ENCODE measurements around the gene YES1.
"Not testable (repeated sequence)": the region's sequence is repeated elsewhere in the genome, so short reads cannot be mapped to it uniquely, and the experiment has no call there.

YES1 gene

DNA sequence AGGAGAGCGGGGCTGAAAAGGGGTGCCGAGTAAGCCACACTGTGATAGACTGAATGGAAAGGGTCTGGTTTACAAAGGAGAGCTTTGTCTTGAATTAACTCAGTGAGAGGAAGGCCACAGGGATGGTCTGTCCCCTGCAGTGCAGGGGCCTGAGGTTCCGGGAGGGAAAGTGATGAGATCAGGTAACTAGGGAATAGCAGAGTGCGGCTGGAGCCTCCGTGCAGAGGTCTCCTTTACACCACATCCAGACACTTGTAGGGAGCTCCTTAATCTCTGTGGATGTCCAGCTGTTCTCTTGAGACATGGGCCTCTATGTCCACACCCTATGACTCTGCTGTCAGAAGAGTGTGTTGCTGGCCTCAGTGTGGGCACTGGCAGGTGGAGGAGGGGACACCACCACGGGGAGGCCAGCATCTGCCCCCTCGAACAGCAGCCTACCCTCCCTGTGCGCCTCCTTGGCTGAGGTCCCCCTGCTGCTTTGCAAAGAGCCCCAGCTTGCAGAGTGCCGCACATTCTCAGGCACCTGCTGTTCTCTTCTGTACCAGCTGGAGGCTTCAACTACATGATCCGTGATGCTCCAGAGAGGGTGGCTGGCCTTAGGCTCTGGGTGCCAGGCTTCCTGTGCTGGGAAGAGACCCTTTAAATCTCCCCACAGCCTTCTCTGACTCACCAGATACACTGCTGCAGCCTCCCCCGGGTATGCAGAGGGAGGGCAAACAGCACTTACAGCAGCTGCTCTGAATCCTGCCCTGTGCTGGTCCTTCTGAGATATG, 125.5 kb downstream of the YES1 start:
- Histone ChIP-seq H3K9ac (no peak overlapping the region), H3K36me3 (ENCODE audit: insufficient read depth) (no peaks in the 10 kb centered on the region), H2AFZ (ENCODE audit: low read depth) (no peak overlapping the region), H3K4me1 (ENCODE audit: low read depth, poor library complexity, severe bottlenecking) (peaks cover 7% of the 10 kb centered on the region), H3K27me3 (ENCODE audit: insufficient read depth, low read depth) (no peaks in the 10 kb centered on the region), H3K79me2 (ENCODE audit: insufficient read depth, low read depth) (no peaks in the 10 kb centered on the region), H3K27ac (no peak overlapping the region), H3K4me3 (IDR thresholded peaks at IDR 0.05; ENCODE audit: insufficient read depth, low read depth, low read length) (no peak overlapping the region), H3K4me2 (no peak overlapping the region), H4K20me1 (ENCODE audit: insufficient read depth) (no peaks in the 10 kb centered on the region)
- TF ChIP-seq, protein P1, sequence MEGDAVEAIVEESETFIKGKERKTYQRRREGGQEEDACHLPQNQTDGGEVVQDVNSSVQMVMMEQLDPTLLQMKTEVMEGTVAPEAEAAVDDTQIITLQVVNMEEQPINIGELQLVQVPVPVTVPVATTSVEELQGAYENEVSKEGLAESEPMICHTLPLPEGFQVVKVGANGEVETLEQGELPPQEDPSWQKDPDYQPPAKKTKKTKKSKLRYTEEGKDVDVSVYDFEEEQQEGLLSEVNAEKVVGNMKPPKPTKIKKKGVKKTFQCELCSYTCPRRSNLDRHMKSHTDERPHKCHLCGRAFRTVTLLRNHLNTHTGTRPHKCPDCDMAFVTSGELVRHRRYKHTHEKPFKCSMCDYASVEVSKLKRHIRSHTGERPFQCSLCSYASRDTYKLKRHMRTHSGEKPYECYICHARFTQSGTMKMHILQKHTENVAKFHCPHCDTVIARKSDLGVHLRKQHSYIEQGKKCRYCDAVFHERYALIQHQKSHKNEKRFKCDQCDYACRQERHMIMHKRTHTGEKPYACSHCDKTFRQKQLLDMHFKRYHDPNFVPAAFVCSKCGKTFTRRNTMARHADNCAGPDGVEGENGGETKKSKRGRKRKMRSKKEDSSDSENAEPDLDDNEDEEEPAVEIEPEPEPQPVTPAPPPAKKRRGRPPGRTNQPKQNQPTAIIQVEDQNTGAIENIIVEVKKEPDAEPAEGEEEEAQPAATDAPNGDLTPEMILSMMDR (conservative IDR thresholded peaks at IDR 0.05; ENCODE audit: low read depth, low read length), result no peak

DNA sequence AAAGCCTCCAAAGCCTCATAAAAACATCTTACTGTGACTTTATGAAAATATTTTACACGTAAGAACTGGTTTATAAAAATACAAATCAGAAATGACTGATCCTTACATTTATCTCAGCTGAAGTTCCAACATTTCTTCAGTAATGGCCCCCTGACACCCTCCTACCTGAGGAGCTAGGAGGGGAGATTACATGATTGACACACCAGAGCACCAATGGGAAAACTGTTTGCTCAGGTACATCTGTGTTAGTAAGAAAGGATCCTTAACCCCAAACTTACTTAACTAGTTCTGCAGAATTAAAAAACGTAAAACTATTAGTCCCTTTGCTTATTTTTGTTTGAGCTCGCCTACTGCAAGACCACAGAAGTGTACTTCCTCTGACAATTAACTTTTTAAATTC, 126.6 kb downstream of the YES1 start:
- H3K27me3 ChIP-seq (ENCODE audit: insufficient read depth, low read depth), result no peaks in the 10 kb centered on the region
- H4K20me1 ChIP-seq (ENCODE audit: insufficient read depth), result no peaks in the 10 kb centered on the region
- TF ChIP-seq, protein P1 (conservative IDR thresholded peaks at IDR 0.05; ENCODE audit: low read depth, low read length), result no peak
- no peak overlapping the region for H2AFZ ChIP-seq (ENCODE audit: low read depth)
- H3K9ac ChIP-seq, result no peak overlapping the region
- H3K79me2 ChIP-seq (ENCODE audit: insufficient read depth, low read depth), result no peaks in the 10 kb centered on the region
- no peaks in the 10 kb centered on the region for H3K36me3 ChIP-seq (ENCODE audit: insufficient read depth)
- no peak overlapping the region for H3K27ac ChIP-seq
- no peak overlapping the region for H3K4me2 ChIP-seq
- peaks cover 2% of the 10 kb centered on the region for H3K4me1 ChIP-seq (ENCODE audit: low read depth, poor library complexity, severe bottlenecking)
- no peak overlapping the region for H3K4me3 ChIP-seq (IDR thresholded peaks at IDR 0.05; ENCODE audit: insufficient read depth, low read depth, low read length)

DNA sequence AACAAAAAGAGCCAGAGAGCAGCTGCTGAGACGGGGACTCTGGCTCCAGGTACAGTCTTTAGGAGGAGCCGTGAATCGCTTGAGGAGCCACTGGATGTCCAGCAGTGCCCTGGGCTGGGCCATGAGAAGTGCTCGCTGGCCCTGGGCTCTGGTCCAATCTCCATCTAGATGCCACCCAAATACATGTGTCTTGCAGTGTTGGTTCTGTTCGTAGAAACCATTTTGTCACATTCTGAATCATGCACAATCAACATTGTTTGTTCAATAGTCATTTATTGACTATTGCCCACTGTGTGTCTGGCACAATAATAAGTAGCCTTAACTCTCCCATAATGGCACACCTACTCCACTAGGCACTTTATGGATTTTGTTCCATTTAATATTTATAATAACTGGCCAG, 128.5 kb downstream of the YES1 start:
- Histone ChIP-seq H4K20me1 (ENCODE audit: insufficient read depth) (no peaks in the 10 kb centered on the region), H3K79me2 (ENCODE audit: insufficient read depth, low read depth) (no peaks in the 10 kb centered on the region), H3K36me3 (ENCODE audit: insufficient read depth) (no peaks in the 10 kb centered on the region), H2AFZ (ENCODE audit: low read depth) (no peak overlapping the region), H3K27ac (no peak overlapping the region), H3K4me1 (ENCODE audit: low read depth, poor library complexity, severe bottlenecking) (no peaks in the 10 kb centered on the region), H3K27me3 (ENCODE audit: insufficient read depth, low read depth) (no peaks in the 10 kb centered on the region), H3K9ac (no peak overlapping the region), H3K4me2 (no peak overlapping the region), H3K4me3 (IDR thresholded peaks at IDR 0.05; ENCODE audit: insufficient read depth, low read depth, low read length) (no peak overlapping the region)
- TF ChIP-seq, protein P1 (conservative IDR thresholded peaks at IDR 0.05; ENCODE audit: low read depth, low read length), result no peak

DNA sequence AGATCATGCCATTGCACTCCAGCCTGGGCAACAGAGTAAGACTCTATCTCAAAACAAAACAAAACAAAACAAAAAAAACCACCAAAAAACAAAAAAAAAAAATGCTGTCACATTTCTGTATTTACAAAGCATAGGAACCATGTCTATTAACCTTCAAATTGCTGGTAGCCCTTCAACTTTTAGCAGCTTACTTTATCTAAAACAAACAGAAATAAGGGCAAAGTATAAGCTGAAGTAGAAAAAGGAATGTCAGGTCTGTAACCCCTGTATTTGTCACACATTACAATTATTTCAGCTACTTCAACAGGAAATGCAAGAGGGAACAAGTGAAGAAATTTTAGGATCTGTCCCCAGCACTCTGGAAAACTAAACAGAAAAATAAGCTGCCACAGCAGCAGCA, 129.2 kb downstream of the YES1 start:
- no peaks in the 10 kb centered on the region for H3K79me2 ChIP-seq (ENCODE audit: insufficient read depth, low read depth)
- H3K27me3 ChIP-seq (ENCODE audit: insufficient read depth, low read depth), result no peaks in the 10 kb centered on the region
- no peaks in the 10 kb centered on the region for H4K20me1 ChIP-seq (ENCODE audit: insufficient read depth)
- no peaks in the 10 kb centered on the region for H3K36me3 ChIP-seq (ENCODE audit: insufficient read depth)
- TF ChIP-seq, protein P1 (conservative IDR thresholded peaks at IDR 0.05; ENCODE audit: low read depth, low read length), result no peak
- peaks cover 4% of the 10 kb centered on the region for H3K4me1 ChIP-seq (ENCODE audit: low read depth, poor library complexity, severe bottlenecking)
- H3K27ac ChIP-seq, result no peak overlapping the region
- H3K4me3 ChIP-seq (IDR thresholded peaks at IDR 0.05; ENCODE audit: insufficient read depth, low read depth, low read length), result no peak overlapping the region
- no peak overlapping the region for H3K4me2 ChIP-seq
- no peak overlapping the region for H3K9ac ChIP-seq
- no peak overlapping the region for H2AFZ ChIP-seq (ENCODE audit: low read depth)

DNA sequence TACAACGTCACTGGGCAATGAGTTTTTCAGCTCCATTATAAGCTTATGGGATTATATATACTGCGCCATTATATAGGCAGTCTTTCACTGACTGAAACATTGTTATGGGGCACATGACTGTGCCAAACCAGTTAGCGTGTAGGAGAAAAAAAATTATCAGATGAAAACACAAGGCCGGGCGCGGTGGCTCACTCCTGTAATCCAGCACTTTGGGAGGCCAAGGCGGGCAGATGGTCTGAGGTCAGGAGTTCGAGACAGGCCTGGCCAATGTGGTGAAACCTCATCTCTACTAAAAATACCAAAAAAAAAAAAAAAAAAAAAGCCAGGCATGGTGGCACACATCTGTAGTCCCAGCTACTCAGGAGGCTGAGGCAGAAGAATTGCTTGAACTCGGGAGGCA, 129.6 kb downstream of the YES1 start:
- H3K4me1 ChIP-seq (ENCODE audit: low read depth, poor library complexity, severe bottlenecking); H3K27me3 ChIP-seq (ENCODE audit: insufficient read depth, low read depth); H3K79me2 ChIP-seq (ENCODE audit: insufficient read depth, low read depth); H3K36me3 ChIP-seq (ENCODE audit: insufficient read depth); H3K27ac ChIP-seq; H3K4me2 ChIP-seq; H4K20me1 ChIP-seq (ENCODE audit: insufficient read depth); H2AFZ ChIP-seq (ENCODE audit: low read depth); H3K9ac ChIP-seq; H3K4me3 ChIP-seq (IDR thresholded peaks at IDR 0.05; ENCODE audit: insufficient read depth, low read depth, low read length): not testable (repeated sequence)
